Fibroblast of lung (primary cell): ENCODE measurements around the gene PLXNA4.

Experiments used
- EZH2 ChIP-seq: IDR thresholded peaks from 2 replicates; pipeline ENCODE4 v1.5.1; 2012; ENCODE audit warnings: low read length, control low read depth, mild to moderate bottlenecking; ENCODE audit errors: missing control alignments
- TF ChIP-seq, protein P1 (sequence below), 2 donors: IDR thresholded peaks in 1 of 2; conservative IDR thresholded peaks in 1 of 2; 1 replicate in 1 of 2; 2 replicates in 1 of 2; pipeline ENCODE4 v1.5.1; 2011 to 2012; ENCODE audit warnings: low read length in 2 of 2, control low read depth in 1 of 2, inconsistent platforms in 1 of 2, low read depth in 1 of 2, mild to moderate bottlenecking in 1 of 2

GRCh38 chr7:132560825-132561529 is 15.3 kb downstream of the PLXNA4 start:
- TF ChIP-seq, protein P1, sequence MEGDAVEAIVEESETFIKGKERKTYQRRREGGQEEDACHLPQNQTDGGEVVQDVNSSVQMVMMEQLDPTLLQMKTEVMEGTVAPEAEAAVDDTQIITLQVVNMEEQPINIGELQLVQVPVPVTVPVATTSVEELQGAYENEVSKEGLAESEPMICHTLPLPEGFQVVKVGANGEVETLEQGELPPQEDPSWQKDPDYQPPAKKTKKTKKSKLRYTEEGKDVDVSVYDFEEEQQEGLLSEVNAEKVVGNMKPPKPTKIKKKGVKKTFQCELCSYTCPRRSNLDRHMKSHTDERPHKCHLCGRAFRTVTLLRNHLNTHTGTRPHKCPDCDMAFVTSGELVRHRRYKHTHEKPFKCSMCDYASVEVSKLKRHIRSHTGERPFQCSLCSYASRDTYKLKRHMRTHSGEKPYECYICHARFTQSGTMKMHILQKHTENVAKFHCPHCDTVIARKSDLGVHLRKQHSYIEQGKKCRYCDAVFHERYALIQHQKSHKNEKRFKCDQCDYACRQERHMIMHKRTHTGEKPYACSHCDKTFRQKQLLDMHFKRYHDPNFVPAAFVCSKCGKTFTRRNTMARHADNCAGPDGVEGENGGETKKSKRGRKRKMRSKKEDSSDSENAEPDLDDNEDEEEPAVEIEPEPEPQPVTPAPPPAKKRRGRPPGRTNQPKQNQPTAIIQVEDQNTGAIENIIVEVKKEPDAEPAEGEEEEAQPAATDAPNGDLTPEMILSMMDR (conservative IDR thresholded peaks at IDR 0.05 in 1 of 2, IDR thresholded peaks at IDR 0.05 in 1 of 2; ENCODE audit: low read depth in 1 of 2, low read length in 2 of 2) = no peak
- TF ChIP-seq EZH2 = no peak
